ENCODE data around the gene ENAH. TPM values are rescaled to one million over a fixed set of nuclear protein-coding genes. Genes with fewer than 3 reads are reported as not detected.

ENAH gene
- polyA plus RNA-seq, 3 donors: 0.12 TPM; not detected in 2

DNA sequence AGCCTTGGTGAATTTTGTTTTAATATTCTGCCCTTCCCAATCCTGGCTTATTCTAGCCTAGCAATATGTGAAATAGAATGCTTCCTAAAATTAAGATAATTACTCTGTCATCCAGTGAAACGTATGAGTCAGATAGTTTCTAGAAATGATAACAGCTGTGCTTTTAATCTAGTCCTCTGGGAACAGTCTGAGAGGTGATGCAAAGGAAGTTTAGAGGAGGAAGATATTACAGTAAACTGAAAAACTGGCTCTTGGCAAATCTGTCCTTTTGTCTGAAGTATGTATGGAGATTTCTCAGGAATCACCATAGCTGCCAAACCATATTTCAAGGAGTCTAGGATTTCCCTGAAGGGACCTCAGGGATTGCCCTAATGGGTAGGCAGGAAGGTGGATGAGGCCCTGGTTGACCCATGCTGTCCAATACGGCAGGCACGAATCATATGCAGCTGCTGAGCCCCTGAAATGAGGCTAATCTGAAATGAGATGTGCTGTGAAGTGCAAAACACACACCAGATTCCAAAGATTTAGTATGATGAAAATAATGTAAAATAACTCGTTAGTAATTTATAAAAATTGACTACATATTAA, 154.3 kb downstream of the ENAH start:
- Mint-ChIP-seq H3K4me1 (no peaks in the 10 kb centered on the region), H3K36me3 (no peaks in the 10 kb centered on the region), H3K27me3 (ENCODE audit: low read depth in 3 of 3) (peaks cover 0 to 3% (median 1%) of the 10 kb centered on the region in 3 donors), H3K4me3 (no peak overlapping the region), H3K27ac (no peak overlapping the region), H3K9me3 (no peaks in the 10 kb centered on the region)
- TF ChIP-seq, protein P1, sequence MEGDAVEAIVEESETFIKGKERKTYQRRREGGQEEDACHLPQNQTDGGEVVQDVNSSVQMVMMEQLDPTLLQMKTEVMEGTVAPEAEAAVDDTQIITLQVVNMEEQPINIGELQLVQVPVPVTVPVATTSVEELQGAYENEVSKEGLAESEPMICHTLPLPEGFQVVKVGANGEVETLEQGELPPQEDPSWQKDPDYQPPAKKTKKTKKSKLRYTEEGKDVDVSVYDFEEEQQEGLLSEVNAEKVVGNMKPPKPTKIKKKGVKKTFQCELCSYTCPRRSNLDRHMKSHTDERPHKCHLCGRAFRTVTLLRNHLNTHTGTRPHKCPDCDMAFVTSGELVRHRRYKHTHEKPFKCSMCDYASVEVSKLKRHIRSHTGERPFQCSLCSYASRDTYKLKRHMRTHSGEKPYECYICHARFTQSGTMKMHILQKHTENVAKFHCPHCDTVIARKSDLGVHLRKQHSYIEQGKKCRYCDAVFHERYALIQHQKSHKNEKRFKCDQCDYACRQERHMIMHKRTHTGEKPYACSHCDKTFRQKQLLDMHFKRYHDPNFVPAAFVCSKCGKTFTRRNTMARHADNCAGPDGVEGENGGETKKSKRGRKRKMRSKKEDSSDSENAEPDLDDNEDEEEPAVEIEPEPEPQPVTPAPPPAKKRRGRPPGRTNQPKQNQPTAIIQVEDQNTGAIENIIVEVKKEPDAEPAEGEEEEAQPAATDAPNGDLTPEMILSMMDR (IDR thresholded peaks at IDR 0.05): no peak
- Histone ChIP-seq H2AFZ (ENCODE audit: insufficient read depth, low read depth, low read length, poor library complexity, severe bottlenecking) (no peak overlapping the region), H3K9me3 (replicated peaks in 1 of 2; ENCODE audit: control insufficient read depth in 1 of 2, insufficient read depth in 1 of 2, low read length in 2 of 2) (no peaks in the 10 kb centered on the region), H3K36me3 (replicated peaks in 1 of 2; ENCODE audit: control insufficient read depth in 1 of 2, insufficient read depth in 2 of 2, low read length in 2 of 2) (no peaks in the 10 kb centered on the region), H3K79me2 (ENCODE audit: insufficient read depth, low read length) (no peaks in the 10 kb centered on the region), H3K4me1 (ENCODE audit: control insufficient read depth in 1 of 2, insufficient read depth in 2 of 2, low read length in 2 of 2) (no peaks in the 10 kb centered on the region), H3K9ac (ENCODE audit: insufficient read depth, low read length, poor library complexity, severe bottlenecking) (no peak overlapping the region), H3K4me3 (replicated peaks in 1 of 3; ENCODE audit: low read depth in 2 of 3, low read length in 3 of 3) (no peak overlapping the region), H3K27me3 (ENCODE audit: control insufficient read depth in 2 of 2, insufficient read depth in 2 of 2, low read length in 2 of 2) (no peaks in the 10 kb centered on the region), H3K4me2 (replicated peaks; ENCODE audit: extremely low read depth, low read length, poor library complexity, severe bottlenecking) (no peak overlapping the region), H4K20me1 (ENCODE audit: insufficient read depth, low read length) (no peaks in the 10 kb centered on the region), H3K27ac (ENCODE audit: low read depth in 1 of 2, low read length in 2 of 2) (no peak overlapping the region)
- 40% methylated on average over 1 of the region's 4 CpGs for WGBS (ENCODE audit: insufficient coverage)
- DNase-seq: no peak
- intact Hi-C loops (cut with micrococcal nuclease): no loop called here

DNA sequence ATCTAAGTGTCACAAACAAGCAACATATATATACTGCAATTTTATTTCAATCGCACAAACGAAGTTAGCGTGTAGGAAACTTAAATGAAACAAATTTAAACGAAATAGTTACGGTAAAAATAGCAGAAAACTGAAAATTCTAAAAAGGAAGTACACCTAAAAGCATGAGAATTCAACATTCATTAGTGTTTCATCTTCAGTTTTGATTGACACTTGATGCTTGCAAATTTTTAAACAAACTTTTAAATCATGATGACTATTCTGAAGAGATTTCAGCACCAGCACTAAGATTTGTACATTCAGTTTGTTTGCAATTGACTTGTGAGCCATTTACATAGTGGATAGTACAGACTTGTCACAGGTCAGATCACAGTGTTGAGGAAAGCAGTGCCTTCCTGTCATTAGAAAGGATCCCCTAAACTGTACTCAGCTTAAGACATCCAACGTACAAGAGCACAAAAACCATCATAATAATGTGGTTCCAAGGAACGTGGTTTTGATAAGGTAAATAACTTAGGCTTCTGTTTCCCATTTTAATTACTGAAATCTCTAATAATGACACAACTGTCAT, 158.0 kb downstream of the ENAH start:
- no peak overlapping the region for H2AFZ ChIP-seq (ENCODE audit: insufficient read depth, low read depth, low read length, poor library complexity, severe bottlenecking)
- Mint-ChIP-seq H3K4me3 (no peak overlapping the region), H3K27me3 (ENCODE audit: low read depth in 3 of 3) (peaks cover 0 to 2% (median 1%) of the 10 kb centered on the region in 3 donors), H3K4me1 (no peaks in the 10 kb centered on the region), H3K27ac (no peak overlapping the region), H3K36me3 (no peaks in the 10 kb centered on the region), H3K9me3 (no peaks in the 10 kb centered on the region)
- no peaks in the 10 kb centered on the region for H3K4me1 ChIP-seq (ENCODE audit: control insufficient read depth in 1 of 2, insufficient read depth in 2 of 2, low read length in 2 of 2)
- H3K36me3 ChIP-seq (replicated peaks in 1 of 2; ENCODE audit: control insufficient read depth in 1 of 2, insufficient read depth in 2 of 2, low read length in 2 of 2): no peaks in the 10 kb centered on the region
- no peaks in the 10 kb centered on the region for H3K27me3 ChIP-seq (ENCODE audit: control insufficient read depth in 2 of 2, insufficient read depth in 2 of 2, low read length in 2 of 2)
- H3K79me2 ChIP-seq (ENCODE audit: insufficient read depth, low read length): no peaks in the 10 kb centered on the region
- H3K9me3 ChIP-seq (replicated peaks in 1 of 2; ENCODE audit: control insufficient read depth in 1 of 2, insufficient read depth in 1 of 2, low read length in 2 of 2): no peaks in the 10 kb centered on the region
- no peak overlapping the region for H3K9ac ChIP-seq (ENCODE audit: insufficient read depth, low read length, poor library complexity, severe bottlenecking)
- DNase-seq: no peak
- intact Hi-C loops (cut with micrococcal nuclease): no loop called here
- H3K4me3 ChIP-seq (replicated peaks in 1 of 3; ENCODE audit: low read depth in 2 of 3, low read length in 3 of 3): no peak overlapping the region
- H4K20me1 ChIP-seq (ENCODE audit: insufficient read depth, low read length): no peaks in the 10 kb centered on the region
- TF ChIP-seq, protein P1 (IDR thresholded peaks at IDR 0.05): no peak
- no peak overlapping the region for H3K27ac ChIP-seq (ENCODE audit: low read depth in 1 of 2, low read length in 2 of 2)
- no peak overlapping the region for H3K4me2 ChIP-seq (replicated peaks; ENCODE audit: extremely low read depth, low read length, poor library complexity, severe bottlenecking)
- WGBS (ENCODE audit: insufficient coverage): 100% methylated on average over 3 of the region's 7 CpGs
